ENCODE measurements around the gene SAP25.

DNA sequence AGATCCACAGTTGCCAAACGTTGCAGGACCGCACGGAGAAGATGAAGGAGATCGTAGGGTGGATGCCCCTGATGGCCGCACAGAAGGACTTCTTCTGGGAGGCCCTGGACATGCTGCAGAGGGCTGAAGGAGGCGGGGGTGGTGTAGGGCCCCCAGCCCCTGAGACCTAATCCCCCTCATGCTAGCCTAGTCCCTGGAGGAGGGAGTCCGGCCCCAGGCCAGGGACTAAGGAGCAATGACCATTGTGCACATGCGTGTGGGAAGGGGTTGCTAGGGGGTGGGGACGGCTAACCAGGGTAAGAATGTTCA, 27.0 kb upstream of the SAP25 start:
- TF ChIP-seq CTCF (IDR thresholded peaks at IDR 0.05) (no peak), POLR2A (IDR thresholded peaks at IDR 0.05) (no peak)

Measured in prostate gland (tissue), 2 donors.